PFSK-1 (cell line): ENCODE data around the gene ACOT7.

Experiments used
- FOXP2 ChIP-seq: optimal IDR thresholded peaks from 2 replicates; pipeline ENCODE3; 2011; ENCODE audit warnings: borderline replicate concordance, control low read depth, inconsistent platforms; ENCODE audit not compliant: insufficient read depth; ENCODE audit errors: extremely low read length, extremely low read depth
- POLR2AphosphoS5 ChIP-seq: IDR thresholded peaks from 2 replicates; pipeline ENCODE4 v1.6.1; 2012; ENCODE audit warnings: low read depth, mild to moderate bottlenecking, control low read depth, low read length, moderate library complexity
- REST ChIP-seq, 2 experiments: IDR thresholded peaks; 2 replicates each; pipeline versions ENCODE4 v1.6.1 to v1.8.0; 2011 to 2012; ENCODE audit warnings: low read depth in 2 of 2, low read length in 2 of 2, control low read depth in 1 of 2, inconsistent platforms in 1 of 2, mild to moderate bottlenecking in 1 of 2, moderate library complexity in 1 of 2; ENCODE audit not compliant: insufficient read depth in 1 of 2
- SIN3A ChIP-seq: IDR thresholded peaks from 2 replicates; pipeline ENCODE4 v1.6.1; 2012; ENCODE audit warnings: mild to moderate bottlenecking, low read length, moderate library complexity, borderline replicate concordance; ENCODE audit not compliant: insufficient read depth
- TAF1 ChIP-seq: IDR thresholded peaks from 2 replicates; pipeline ENCODE4 v1.6.1; 2012; ENCODE audit warnings: low read length, control low read depth, borderline replicate concordance; ENCODE audit not compliant: insufficient read depth

DNA sequence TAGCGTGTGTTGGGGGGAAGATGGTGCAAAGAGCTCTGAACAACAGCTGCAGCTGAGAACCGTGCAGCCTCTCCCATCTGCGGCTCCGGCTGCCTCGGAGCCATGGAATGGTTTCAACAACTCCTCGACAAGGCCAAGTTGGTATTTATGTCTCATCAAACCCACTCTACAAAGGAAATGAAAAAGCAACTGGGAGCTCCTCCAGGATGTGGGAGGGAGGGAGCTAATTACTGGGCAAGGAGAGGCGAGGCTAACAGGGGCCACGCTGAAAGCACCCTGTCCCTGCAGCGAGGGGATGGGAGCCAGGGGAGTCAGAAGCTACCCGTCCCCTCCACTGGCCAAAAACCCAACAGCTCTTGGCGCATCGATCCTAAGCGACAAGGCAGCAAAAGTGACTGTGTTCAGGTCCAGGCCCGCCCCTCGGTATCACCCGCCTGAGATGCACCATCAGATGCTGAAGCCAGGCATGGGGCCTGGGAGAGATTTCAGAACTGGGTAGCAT is 63.1 kb downstream of the ACOT7 start:
- TF ChIP-seq POLR2AphosphoS5: no peak
- no peak for TF ChIP-seq SIN3A
- TF ChIP-seq REST (IDR thresholded peaks at IDR 0.05; ENCODE audit: insufficient read depth in 1 of 2, low read depth in 2 of 2, low read length in 2 of 2): no peak
- TF ChIP-seq FOXP2: no peak
- no peak for TF ChIP-seq TAF1
